ENCODE results near the gene ASCL5.

- no peak for TF ChIP-seq POLR2A (IDR thresholded peaks at IDR 0.05; ENCODE audit: low read depth, low read length)
- TF ChIP-seq POLR2AphosphoS5 (IDR thresholded peaks at IDR 0.05; ENCODE audit: low read depth, low read length), result no peak
- no peak for TF ChIP-seq TAF1 (IDR thresholded peaks at IDR 0.05; ENCODE audit: borderline replicate concordance, low read depth, low read length)
Measured at GRCh38 chr1:201143726-201144635, 17.0 kb upstream of the ASCL5 start.
